ENCODE results near the gene OBP2B.
"Not testable (repeated sequence)": the region's sequence is repeated elsewhere in the genome, so short reads cannot be mapped to it uniquely, and the experiment has no call there.

The OBP2B gene

GRCh38 chr9:133207540-133208170, 1.4 kb downstream of the OBP2B start:
- TF ChIP-seq CTCF (IDR thresholded peaks at IDR 0.05; ENCODE audit: low read depth, low read length) = no peak
- no peak for DNase-seq
- Histone ChIP-seq H3K4me3 (ENCODE audit: low read depth, low read length) (no peak overlapping the region), H3K36me3 (no peaks in the 10 kb centered on the region), H3K4me1 (no peaks in the 10 kb centered on the region), H3K9me3 (no peaks in the 10 kb centered on the region), H3K27me3 (no peaks in the 10 kb centered on the region)

GRCh38 chr9:133207021-133207531, 2.0 kb downstream of the OBP2B start:
- no peaks in the 10 kb centered on the region for H3K9me3 ChIP-seq
- H3K4me3 ChIP-seq (ENCODE audit: low read depth, low read length) = no peak overlapping the region
- DNase-seq = no peak
- H3K36me3 ChIP-seq = no peaks in the 10 kb centered on the region
- no peaks in the 10 kb centered on the region for H3K27me3 ChIP-seq
- no peaks in the 10 kb centered on the region for H3K4me1 ChIP-seq
- no peak for TF ChIP-seq CTCF (IDR thresholded peaks at IDR 0.05; ENCODE audit: low read depth, low read length)

GRCh38 chr9:133205996-133206931, 2.8 kb downstream of the OBP2B start:
- H3K27me3 ChIP-seq = no peaks in the 10 kb centered on the region
- no peaks in the 10 kb centered on the region for H3K4me1 ChIP-seq
- H3K36me3 ChIP-seq = no peaks in the 10 kb centered on the region
- H3K9me3 ChIP-seq = no peaks in the 10 kb centered on the region
- no peak for DNase-seq
- no peak for TF ChIP-seq CTCF (IDR thresholded peaks at IDR 0.05; ENCODE audit: low read depth, low read length)
- H3K4me3 ChIP-seq (ENCODE audit: low read depth, low read length) = no peak overlapping the region

- H3K9me3 ChIP-seq; H3K27me3 ChIP-seq; H3K36me3 ChIP-seq; H3K4me1 ChIP-seq; DNase-seq; H3K4me3 ChIP-seq (ENCODE audit: low read depth, low read length): not testable (repeated sequence)
Observed at GRCh38 chr9:133205481-133205887, 3.6 kb downstream of the OBP2B start.

- Histone ChIP-seq H3K4me1 (no peaks in the 10 kb centered on the region), H3K9me3 (no peaks in the 10 kb centered on the region), H3K4me3 (ENCODE audit: low read depth, low read length) (no peak overlapping the region), H3K36me3 (no peaks in the 10 kb centered on the region), H3K27me3 (peaks cover 2% of the 10 kb centered on the region; the same call in 1 of the 2 replicates)
- TF ChIP-seq CTCF (IDR thresholded peaks at IDR 0.05; ENCODE audit: low read depth, low read length) = no peak
- DNase-seq = no peak
Observed at GRCh38 chr9:133204993-133205336, 4.1 kb downstream of the OBP2B start.

GRCh38 chr9:133204335-133204992, 4.6 kb downstream of the OBP2B start:
- no peak overlapping the region for H3K4me3 ChIP-seq (ENCODE audit: low read depth, low read length)
- H3K4me1 ChIP-seq = no peaks in the 10 kb centered on the region
- no peaks in the 10 kb centered on the region for H3K9me3 ChIP-seq
- H3K36me3 ChIP-seq = no peaks in the 10 kb centered on the region
- H3K27me3 ChIP-seq = peaks cover 5% of the 10 kb centered on the region; the same call in 1 of the 2 replicates
- no peak for DNase-seq
- TF ChIP-seq CTCF (IDR thresholded peaks at IDR 0.05; ENCODE audit: low read depth, low read length) = no peak

Measured in BE2C (cell line).